ENCODE results near the gene WDR7.

Gene WDR7

GRCh38 chr18:56933472-56933871 lies 282.3 kb downstream of the WDR7 start:
- in situ Hi-C loops (cut with HindIII; ENCODE audit: low sequenced_read_pairs), result no loop called here
- DNase-seq (ENCODE audit: low read depth, low spot score), result no peak
- no peak overlapping the region for H3K4me3 ChIP-seq (ENCODE audit: low read depth, low read length)
- no peak for TF ChIP-seq CTCF (IDR thresholded peaks at IDR 0.05; ENCODE audit: low read depth, low read length)

GRCh38 chr18:56934131-56934530 lies 283.0 kb downstream of the WDR7 start:
- in situ Hi-C loops (cut with HindIII; ENCODE audit: low sequenced_read_pairs), result no loop called here
- H3K4me3 ChIP-seq (ENCODE audit: low read depth, low read length), result no peak overlapping the region
- no peak for DNase-seq (ENCODE audit: low read depth, low spot score)
- no peak for TF ChIP-seq CTCF (IDR thresholded peaks at IDR 0.05; ENCODE audit: low read depth, low read length)

GRCh38 chr18:56934906-56935305 lies 283.7 kb downstream of the WDR7 start:
- no peak overlapping the region for H3K4me3 ChIP-seq (ENCODE audit: low read depth, low read length)
- in situ Hi-C loops (cut with HindIII; ENCODE audit: low sequenced_read_pairs), result no loop called here

DNA sequence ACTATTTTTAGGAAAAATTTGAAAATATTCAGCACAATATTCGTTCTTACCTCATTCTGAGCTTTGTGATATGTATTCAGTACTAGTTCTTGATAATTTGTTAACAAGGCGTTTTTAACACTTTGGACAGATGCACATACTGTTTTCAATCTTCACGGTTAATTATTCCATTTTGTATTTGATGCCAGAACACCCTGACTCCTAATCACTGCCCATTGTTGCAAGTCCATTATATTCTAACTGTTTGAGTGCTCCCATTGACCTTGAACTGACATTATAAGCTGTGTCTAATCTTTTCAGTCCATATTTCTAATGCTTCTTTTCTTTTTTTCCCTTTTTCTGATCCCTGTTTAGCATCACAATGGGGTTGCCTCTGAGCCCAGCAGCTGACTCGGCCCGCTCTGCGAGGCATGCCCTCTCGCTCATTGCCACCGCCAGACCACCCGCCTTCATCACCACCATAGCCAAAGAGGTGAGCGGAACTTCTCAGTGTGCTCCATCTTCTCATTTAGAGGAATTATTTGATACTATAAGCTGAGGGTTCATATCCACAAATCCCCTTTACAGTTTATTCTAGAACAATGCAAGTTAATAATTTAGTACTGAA lies 284.4 kb downstream of the WDR7 start:
- in situ Hi-C loops (cut with HindIII; ENCODE audit: low sequenced_read_pairs), result no loop called here
- H3K4me3 ChIP-seq (ENCODE audit: low read depth, low read length), result no peak overlapping the region
- DNase-seq (ENCODE audit: low read depth, low spot score), result no peak
- no peak for TF ChIP-seq CTCF (IDR thresholded peaks at IDR 0.05; ENCODE audit: low read depth, low read length)

More at GRCh38 chr18:56934906-56935305, 283.7 kb downstream of the WDR7 start:
- DNase-seq (ENCODE audit: low read depth, low spot score), result no peak
- no peak for TF ChIP-seq CTCF (IDR thresholded peaks at IDR 0.05; ENCODE audit: low read depth, low read length)

DNA sequence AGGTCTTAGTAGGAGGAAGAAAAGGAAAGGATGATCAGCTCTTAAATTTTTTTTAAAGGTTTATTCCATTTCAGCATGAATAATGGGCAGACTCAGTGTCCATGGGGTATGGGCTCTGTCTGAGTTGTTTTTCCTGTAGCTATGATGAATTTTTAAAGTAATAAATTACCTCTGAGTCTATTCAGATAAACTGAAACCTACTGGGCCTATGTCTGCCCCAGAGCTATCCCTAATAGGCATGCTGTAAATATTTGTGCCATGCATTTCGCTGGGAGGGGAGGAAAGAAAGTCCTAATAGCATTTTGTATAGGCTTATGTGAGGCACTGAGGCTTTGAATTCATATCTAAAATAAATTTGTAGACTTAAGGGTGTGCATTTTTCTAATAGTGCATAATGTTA lies 285.3 kb downstream of the WDR7 start:
- in situ Hi-C loops (cut with HindIII; ENCODE audit: low sequenced_read_pairs), result no loop called here
- no peak for DNase-seq (ENCODE audit: low read depth, low spot score)
- H3K4me3 ChIP-seq (ENCODE audit: low read depth, low read length), result no peak overlapping the region
- TF ChIP-seq CTCF (IDR thresholded peaks at IDR 0.05; ENCODE audit: low read depth, low read length), result no peak

GRCh38 chr18:56937874-56938430 lies 286.8 kb downstream of the WDR7 start:
- no peak overlapping the region for H3K4me3 ChIP-seq (ENCODE audit: low read depth, low read length)
- TF ChIP-seq CTCF (IDR thresholded peaks at IDR 0.05; ENCODE audit: low read depth, low read length), result no peak
- in situ Hi-C loops (cut with HindIII; ENCODE audit: low sequenced_read_pairs), result no loop called here
- DNase-seq (ENCODE audit: low read depth, low spot score), result no peak

Measured in astrocyte of the spinal cord (primary cell).